CD4-positive, alpha-beta T cell (primary cell): ENCODE data around the gene GPC5. TPM values are rescaled to one million over a fixed set of nuclear protein-coding genes. Genes with fewer than 3 reads are reported as not detected.

Source experiments
- ATAC-seq: fragments of 200-7000 bp; cut with Tn5 transposase; one replicate; pipeline ENCODE4 v1.10.0; 2022; ENCODE audit warnings: mild to moderate bottlenecking; ENCODE audit not compliant: poor library complexity
- CTCF ChIA-PET: fragments of 350-600 bp; sonication (Branson Sonifier 250); formaldehyde crosslinking; loops from one replicate; lab custom pipeline; 2021; ENCODE audit warnings: antibody characterized with exemption, inconsistent platforms; lab: Charles Lee
- POLR2A ChIA-PET: fragments of 350-600 bp; sonication (Branson Sonifier 250); formaldehyde crosslinking; loops from one replicate; lab custom pipeline; 2021; ENCODE audit warnings: antibody characterized with exemption, inconsistent platforms; lab: Charles Lee
- DNase-seq, 14 experiments: peaks; one replicate each; pipeline ENCODE4 v3.0.0-alpha.2; 2013 to 2020; ENCODE audit warnings: mixed read lengths in 2 of 14
- H3K27ac ChIP-seq, 2 donors: one replicate each; pipeline versions ENCODE4 v1.5.1 to v1.7.0; 2013; ENCODE audit warnings: low read length in 2 of 2, low read depth in 1 of 2, mild to moderate bottlenecking in 1 of 2
- H3K27me3 ChIP-seq, 2 experiments: 1 replicate in 1 of 2; 2 replicates in 1 of 2; pipeline versions ENCODE4 v1.6.1 to v1.7.0; 2013; ENCODE audit warnings: low read length in 2 of 2, control low read depth in 1 of 2, mild to moderate bottlenecking in 1 of 2, moderate library complexity in 1 of 2; ENCODE audit not compliant: insufficient read depth in 2 of 2, control insufficient read depth in 1 of 2
- H3K36me3 ChIP-seq: one replicate; pipeline ENCODE4 v1.6.1; 2013; ENCODE audit warnings: low read length, control low read depth; ENCODE audit not compliant: insufficient read depth
- H3K4me1 ChIP-seq: one replicate; pipeline ENCODE4 v1.6.1; 2013; ENCODE audit warnings: low read length, control low read depth; ENCODE audit not compliant: insufficient read depth
- H3K4me3 ChIP-seq: one replicate; pipeline ENCODE4 v1.5.1; 2013; ENCODE audit warnings: mild to moderate bottlenecking, low read length, moderate library complexity
- H3K9me3 ChIP-seq, 2 experiments: 1 replicate in 1 of 2; 2 replicates in 1 of 2; pipeline versions ENCODE4 v1.6.1 to v1.7.0; 2013; ENCODE audit warnings: low read length in 2 of 2, mild to moderate bottlenecking in 2 of 2, control low read depth in 1 of 2, moderate library complexity in 1 of 2; ENCODE audit not compliant: control insufficient read depth in 1 of 2, insufficient read depth in 1 of 2
- H3K27ac Mint-ChIP-seq: one replicate; pipeline ENCODE4 v1.8.0; 2020; ENCODE audit warnings: mixed read lengths
- H3K27me3 Mint-ChIP-seq: one replicate; pipeline ENCODE4 v1.8.0; 2021; ENCODE audit warnings: mixed read lengths
- H3K36me3 Mint-ChIP-seq: one replicate; pipeline ENCODE4 v1.8.0; 2021; ENCODE audit warnings: low read depth, mixed read lengths
- H3K4me1 Mint-ChIP-seq: one replicate; pipeline ENCODE4 v1.8.0; 2021; ENCODE audit warnings: low read depth, mixed read lengths
- H3K4me3 Mint-ChIP-seq: one replicate; pipeline ENCODE4 v1.8.0; 2020; ENCODE audit warnings: mild to moderate bottlenecking, mixed read lengths
- H3K9me3 Mint-ChIP-seq: one replicate; pipeline ENCODE4 v1.8.0; 2020; ENCODE audit warnings: mixed read lengths
- intact Hi-C, 2 experiments: fragments of 100-400 bp; cut with DNase I in 1 of 2; cut with micrococcal nuclease in 1 of 2; formaldehyde crosslinking; loops; one replicate each; pipeline versions ENCODE4 v1.15.1 to v1.9.0; 2023 to 2025; cut with DNase I, micrococcal nuclease
- total RNA-seq, 174 experiments: library from RNA in 2 of 174; stranded (reverse) in 2 of 174; gene quantifications; one replicate each; pipeline ENCODE4 v1.2.3 and lab custom pipeline; 2021 to 2026
- TF ChIP-seq, protein P1 (sequence below): fragments of 200-600 bp; IDR thresholded peaks from one replicate; pipeline ENCODE4 v1.8.0; 2022; ENCODE audit warnings: antibody characterized with exemption, mild to moderate bottlenecking

The GPC5 gene
- total RNA-seq, 2 experiments from 2014 or later: not detected

DNA sequence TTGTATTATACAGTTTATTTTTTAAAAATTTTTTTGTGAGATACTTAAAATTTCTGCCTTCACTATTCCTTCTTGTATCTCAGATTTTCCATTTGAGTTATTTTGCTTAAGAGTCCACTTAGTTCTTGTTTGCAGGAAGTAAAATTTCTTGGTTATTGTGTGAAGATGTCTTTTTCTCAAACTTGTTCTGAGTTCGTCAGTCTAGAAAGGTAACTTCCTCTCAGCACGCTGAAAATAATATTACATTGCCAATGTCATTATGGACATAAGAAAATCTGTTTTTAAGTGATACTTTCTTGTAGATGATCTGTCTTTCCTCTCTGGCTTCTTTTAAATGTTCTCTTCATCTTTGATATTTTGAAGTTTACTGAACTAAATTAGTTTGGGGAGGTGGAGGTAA lies 1096.5 kb downstream of the GPC5 start:
- CTCF ChIA-PET: no interaction called here
- Histone ChIP-seq H3K36me3 (no peaks in the 10 kb centered on the region), H3K9me3 (peaks cover 0 to 9% of the 10 kb centered on the region in 2 experiments), H3K27ac (no peak overlapping the region), H3K4me1 (no peaks in the 10 kb centered on the region), H3K4me3 (no peak overlapping the region), H3K27me3 (no peaks in the 10 kb centered on the region)
- intact Hi-C loops: no loop called here
- TF ChIP-seq, protein P1, sequence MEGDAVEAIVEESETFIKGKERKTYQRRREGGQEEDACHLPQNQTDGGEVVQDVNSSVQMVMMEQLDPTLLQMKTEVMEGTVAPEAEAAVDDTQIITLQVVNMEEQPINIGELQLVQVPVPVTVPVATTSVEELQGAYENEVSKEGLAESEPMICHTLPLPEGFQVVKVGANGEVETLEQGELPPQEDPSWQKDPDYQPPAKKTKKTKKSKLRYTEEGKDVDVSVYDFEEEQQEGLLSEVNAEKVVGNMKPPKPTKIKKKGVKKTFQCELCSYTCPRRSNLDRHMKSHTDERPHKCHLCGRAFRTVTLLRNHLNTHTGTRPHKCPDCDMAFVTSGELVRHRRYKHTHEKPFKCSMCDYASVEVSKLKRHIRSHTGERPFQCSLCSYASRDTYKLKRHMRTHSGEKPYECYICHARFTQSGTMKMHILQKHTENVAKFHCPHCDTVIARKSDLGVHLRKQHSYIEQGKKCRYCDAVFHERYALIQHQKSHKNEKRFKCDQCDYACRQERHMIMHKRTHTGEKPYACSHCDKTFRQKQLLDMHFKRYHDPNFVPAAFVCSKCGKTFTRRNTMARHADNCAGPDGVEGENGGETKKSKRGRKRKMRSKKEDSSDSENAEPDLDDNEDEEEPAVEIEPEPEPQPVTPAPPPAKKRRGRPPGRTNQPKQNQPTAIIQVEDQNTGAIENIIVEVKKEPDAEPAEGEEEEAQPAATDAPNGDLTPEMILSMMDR: no peak
- no peak for DNase-seq
- Mint-ChIP-seq H3K27me3 (no peaks in the 10 kb centered on the region), H3K4me3 (no peak overlapping the region), H3K9me3 (peaks cover 2% of the 10 kb centered on the region), H3K27ac (no peak overlapping the region), H3K4me1 (no peaks in the 10 kb centered on the region), H3K36me3 (no peaks in the 10 kb centered on the region)
- POLR2A ChIA-PET: no interaction called here
- no peak for ATAC-seq

DNA sequence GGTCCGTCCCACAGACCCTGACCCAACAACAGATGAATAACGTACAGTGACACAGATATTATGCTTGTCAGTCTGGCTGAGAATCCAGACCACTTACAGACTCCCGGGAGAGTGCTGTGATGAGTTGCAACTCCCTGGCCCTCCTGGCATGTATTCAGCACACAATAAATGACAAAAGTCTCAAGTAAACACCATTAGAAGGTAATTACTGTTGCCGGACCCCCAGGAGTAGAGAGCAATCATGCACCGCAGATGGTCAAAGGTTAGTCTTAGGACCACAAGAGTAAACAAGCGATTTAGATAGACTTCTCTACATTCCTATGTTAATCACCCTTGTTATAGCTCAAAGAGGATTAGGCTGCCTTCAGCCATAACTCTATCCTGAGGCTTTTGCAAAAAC lies 1101.8 kb downstream of the GPC5 start:
- CTCF ChIA-PET: no interaction called here
- Histone ChIP-seq H3K27ac (no peak overlapping the region), H3K4me3 (no peak overlapping the region), H3K4me1 (no peaks in the 10 kb centered on the region), H3K27me3 (no peaks in the 10 kb centered on the region), H3K9me3 (peaks cover 0 to 9% of the 10 kb centered on the region in 2 experiments), H3K36me3 (no peaks in the 10 kb centered on the region)
- intact Hi-C loops: no loop called here
- ATAC-seq (no peak), DNase-seq (no peak)
- Mint-ChIP-seq H3K27me3 (no peaks in the 10 kb centered on the region), H3K9me3 (peaks cover 10% of the 10 kb centered on the region), H3K27ac (no peak overlapping the region), H3K4me3 (no peak overlapping the region), H3K36me3 (no peaks in the 10 kb centered on the region), H3K4me1 (no peaks in the 10 kb centered on the region)
- POLR2A ChIA-PET: no interaction called here
- TF ChIP-seq, protein P1: no peak

DNA sequence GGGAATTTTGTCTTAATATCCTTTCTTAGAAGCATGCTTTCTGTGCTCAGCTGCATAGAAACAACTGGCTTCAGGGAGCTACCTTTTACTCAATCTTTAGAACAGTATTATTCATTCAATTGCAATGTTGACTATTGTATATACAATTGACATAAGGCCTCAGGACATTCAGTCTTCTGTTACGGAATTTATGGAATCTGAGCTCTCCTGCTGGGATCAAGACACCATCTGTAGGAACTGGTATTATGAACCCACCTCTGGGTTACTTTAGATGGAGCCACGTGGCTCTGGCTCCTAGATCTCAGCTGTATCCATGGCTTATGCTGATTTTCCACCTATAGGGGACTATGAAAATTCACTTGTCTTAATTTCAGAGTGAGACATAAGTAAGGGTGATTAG lies 1112.0 kb downstream of the GPC5 start:
- CTCF ChIA-PET: no interaction called here
- Histone ChIP-seq H3K4me3 (no peak overlapping the region), H3K4me1 (no peaks in the 10 kb centered on the region), H3K9me3 (peaks cover 0 to 4% of the 10 kb centered on the region in 2 experiments), H3K27me3 (no peaks in the 10 kb centered on the region), H3K27ac (no peak overlapping the region), H3K36me3 (no peaks in the 10 kb centered on the region)
- no peak overlapping the region for H3K4me3 Mint-ChIP-seq
- no peaks in the 10 kb centered on the region for H3K36me3 Mint-ChIP-seq
- DNase-seq (no peak), ATAC-seq (no peak)
- H3K27ac Mint-ChIP-seq: no peak overlapping the region
- no peaks in the 10 kb centered on the region for H3K27me3 Mint-ChIP-seq
- no peaks in the 10 kb centered on the region for H3K4me1 Mint-ChIP-seq
- POLR2A ChIA-PET: no interaction called here
- peaks cover 4% of the 10 kb centered on the region for H3K9me3 Mint-ChIP-seq
- TF ChIP-seq, protein P1: no peak
- intact Hi-C loops: no loop called here
